ENCODE results near the gene PRSS53.

- TF ChIP-seq RAD51 (IDR thresholded peaks at IDR 0.05) (no peak), EZH2 (IDR thresholded peaks at IDR 0.05; ENCODE audit: borderline replicate concordance, control insufficient read depth, low read depth, low read length) (no peak), CTCF (IDR thresholded peaks at IDR 0.05 in 2 of 3, conservative IDR thresholded peaks at IDR 0.05 in 1 of 3; ENCODE audit: control insufficient read depth in 2 of 3, extremely low read depth in 1 of 3, insufficient read depth in 1 of 3, low read depth in 3 of 3, low read length in 3 of 3) (no peak), REST (IDR thresholded peaks at IDR 0.05; ENCODE audit: low read depth, low read length) (no peak), MYC (IDR thresholded peaks at IDR 0.05; ENCODE audit: insufficient read depth, insufficient read length, insufficient replicate concordance, low read length, severe bottlenecking) (no peak), CHD2 (IDR thresholded peaks at IDR 0.05; ENCODE audit: borderline replicate concordance, low read depth, low read length) (no peak), CHD1 (IDR thresholded peaks at IDR 0.05; ENCODE audit: low read depth, low read length) (no peak), ZBTB33 (IDR thresholded peaks at IDR 0.05) (no peak), CEBPB (IDR thresholded peaks at IDR 0.05; ENCODE audit: borderline replicate concordance in 1 of 2, low read depth in 2 of 2, low read length in 2 of 2) (no peak), SIN3A (IDR thresholded peaks at IDR 0.05; ENCODE audit: low read depth, low read length) (0 out of 2 replicates have a peak, but pooled peaks have one; percentile 41), RAD21 (IDR thresholded peaks at IDR 0.05; ENCODE audit: insufficient read depth, low read depth, low read length) (no peak), RBBP5 (conservative IDR thresholded peaks at IDR 0.05) (no peak), YY1 (IDR thresholded peaks at IDR 0.05; ENCODE audit: low read depth, low read length) (no peak)
Observed at GRCh38 chr16:31033709-31034492, 54.8 kb downstream of the PRSS53 start.

Data from GM12878 (cell line).